SU-DHL-6 (cell line): ENCODE measurements around the gene HOMER2.

ENCODE experiments used
- H2AFZ ChIP-seq: fragments of 200-600 bp; sonication (generic); 2 replicates; pipeline ENCODE4 v1.6.1; 2014; ENCODE audit warnings: low read depth, mild to moderate bottlenecking, moderate library complexity, mixed read lengths, antibody characterized with exemption, low read length; ENCODE audit not compliant: severe bottlenecking
- H3F3A ChIP-seq: fragments of 200-600 bp; shearing (Covaris generic); 2 replicates; pipeline ENCODE4 v1.6.0; 2016; ENCODE audit warnings: antibody characterized with exemption, mild to moderate bottlenecking; ENCODE audit not compliant: insufficient read depth
- H3K27ac ChIP-seq: fragments of 200-600 bp; sonication (generic); 2 replicates; pipeline ENCODE4 v1.5.1; 2016; ENCODE audit warnings: low read depth, mild to moderate bottlenecking, low read length, moderate library complexity, mixed read lengths
- H3K27me3 ChIP-seq: fragments of 200-600 bp; sonication (generic), shearing (Covaris generic); 2 replicates; pipeline ENCODE4 v1.6.0; 2014; ENCODE audit warnings: mild to moderate bottlenecking, low read length
- H3K36me3 ChIP-seq: fragments of 200-600 bp; sonication (generic); 2 replicates; pipeline ENCODE4 v1.6.1; 2014; ENCODE audit warnings: mild to moderate bottlenecking, low read length, mixed read lengths
- H3K4me2 ChIP-seq: fragments of 300-600, 200-600 bp; shearing (Covaris generic), sonication (generic); 2 replicates; pipeline ENCODE4 v1.6.0; 2014; ENCODE audit warnings: low read length, low read depth, mild to moderate bottlenecking; ENCODE audit not compliant: poor library complexity, severe bottlenecking
- H3K4me3 ChIP-seq: fragments of 200-600 bp; sonication (generic); 2 replicates; pipeline ENCODE4 v1.5.1; 2014; ENCODE audit warnings: antibody characterized with exemption, low read length, mild to moderate bottlenecking, mixed read lengths; ENCODE audit not compliant: insufficient read depth, poor library complexity, severe bottlenecking
- H3K79me2 ChIP-seq: fragments of 200-600 bp; sonication (generic); 2 replicates; pipeline ENCODE4 v1.6.1; 2014; ENCODE audit warnings: mild to moderate bottlenecking, low read length, moderate library complexity; ENCODE audit not compliant: insufficient read depth
- H3K9ac ChIP-seq: fragments of 200-600 bp; sonication (generic); 2 replicates; pipeline ENCODE4 v1.7.0; 2014; ENCODE audit warnings: mild to moderate bottlenecking, low read length
- H3K9me2 ChIP-seq: fragments of 200-600 bp; sonication (generic); replicated peaks from 2 replicates; pipeline ENCODE4 v1.6.1; 2014; ENCODE audit warnings: low read length; ENCODE audit not compliant: insufficient read depth
- H3K9me3 ChIP-seq: fragments of 200-600 bp; sonication (generic); 2 replicates; pipeline ENCODE4 v1.6.1; 2014; ENCODE audit warnings: low read length, mixed read lengths; ENCODE audit not compliant: insufficient read depth
- H4K20me1 ChIP-seq: fragments of 200-600 bp; sonication (generic); 2 replicates; pipeline ENCODE4 v1.6.1; 2014; ENCODE audit warnings: low read depth, mild to moderate bottlenecking, antibody characterized with exemption, low read length, moderate library complexity, mixed read lengths
- CTCF ChIP-seq: fragments of 200-600 bp; sonication (generic); IDR thresholded peaks from one replicate; pipeline ENCODE4 v1.5.1; 2017; ENCODE audit warnings: antibody characterized with exemption, mild to moderate bottlenecking, low read length, moderate library complexity; ENCODE audit not compliant: insufficient read depth, poor library complexity, severe bottlenecking
- EZH2phosphoT487 ChIP-seq: fragments of 200-600 bp; sonication (generic), shearing (Covaris generic); conservative IDR thresholded peaks from 2 replicates; pipeline ENCODE4 v1.6.1; 2018; ENCODE audit warnings: mild to moderate bottlenecking, antibody characterized with exemption, low read length, moderate library complexity, mixed read lengths

The HOMER2 gene

DNA sequence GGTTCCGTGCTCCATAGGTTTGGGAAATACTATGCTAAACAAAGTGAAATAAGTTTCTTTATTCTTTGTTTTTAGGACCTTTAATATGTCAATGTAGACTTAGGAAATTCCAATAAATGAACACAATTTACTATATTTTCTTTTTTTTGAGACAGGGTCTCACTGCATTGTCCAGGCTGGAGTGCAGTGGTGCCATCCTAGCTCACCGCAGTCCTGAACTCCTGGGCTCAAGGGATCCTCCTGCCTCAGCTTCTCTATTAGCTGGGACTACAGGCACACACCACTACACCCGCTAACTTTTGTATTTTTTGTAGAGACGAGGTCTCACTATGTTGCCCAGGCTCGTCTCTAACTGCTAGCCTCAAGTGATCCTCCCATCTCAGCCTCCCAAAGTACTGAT lies 12.4 kb upstream of the HOMER2 start:
- Histone ChIP-seq H3K4me2 (no peak overlapping the region), H3K9ac (no peak overlapping the region), H3F3A (no peaks in the 10 kb centered on the region), H3K9me2 (no peaks in the 10 kb centered on the region), H4K20me1 (no peaks in the 10 kb centered on the region), H3K9me3 (no peaks in the 10 kb centered on the region), H3K36me3 (no peaks in the 10 kb centered on the region), H3K4me3 (no peak overlapping the region), H3K27ac (no peak overlapping the region), H2AFZ (no peak overlapping the region), H3K79me2 (no peaks in the 10 kb centered on the region), H3K27me3 (no peaks in the 10 kb centered on the region)
- TF ChIP-seq EZH2phosphoT487 (no peak), CTCF (no peak)

DNA sequence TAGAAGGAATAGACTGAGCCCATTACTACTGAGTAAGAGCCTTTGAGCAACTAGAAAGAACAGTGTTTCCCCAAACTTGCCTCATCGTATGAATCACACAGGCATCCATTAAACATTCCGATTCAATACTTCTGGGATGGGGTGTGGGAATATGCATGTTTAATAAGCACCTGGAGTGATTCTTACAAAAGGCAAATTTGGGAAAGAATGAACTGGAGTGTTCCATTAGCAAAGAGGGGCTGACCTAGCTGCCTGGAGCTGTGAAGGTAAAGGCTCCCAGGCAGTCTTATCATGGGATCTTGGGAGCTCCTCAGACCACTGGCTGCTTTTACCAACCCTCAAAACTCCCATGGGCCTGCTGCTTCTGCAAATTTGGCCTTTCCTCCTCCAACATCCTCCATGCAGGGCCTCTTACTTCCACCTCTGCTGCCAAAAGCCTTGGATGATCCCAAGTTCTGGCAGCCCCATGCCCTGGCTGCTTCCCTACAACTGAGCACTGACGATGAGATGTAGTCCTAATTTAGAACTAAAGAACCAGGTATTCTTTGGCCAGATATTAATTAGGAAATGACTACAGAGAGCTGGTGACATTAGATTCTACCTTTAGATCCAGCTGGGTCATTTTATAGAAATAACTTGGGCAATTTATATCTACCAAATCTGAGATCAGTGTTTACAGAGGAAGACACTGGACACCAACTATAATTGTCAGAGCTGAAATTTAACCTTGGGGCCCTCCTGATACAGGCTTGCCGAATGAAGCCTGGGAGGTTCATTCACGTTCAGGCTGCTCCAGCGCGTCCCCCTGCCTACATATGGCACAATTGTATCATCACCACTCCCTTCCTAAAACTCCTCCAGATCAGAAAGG lies 11.2 kb upstream of the HOMER2 start:
- H3K9me2 ChIP-seq = no peaks in the 10 kb centered on the region
- no peaks in the 10 kb centered on the region for H3K27me3 ChIP-seq
- H3K4me2 ChIP-seq = no peak overlapping the region
- H2AFZ ChIP-seq = no peak overlapping the region
- H3K4me3 ChIP-seq = no peak overlapping the region
- no peaks in the 10 kb centered on the region for H3K9me3 ChIP-seq
- no peaks in the 10 kb centered on the region for H3K79me2 ChIP-seq
- H3F3A ChIP-seq = no peaks in the 10 kb centered on the region
- no peaks in the 10 kb centered on the region for H4K20me1 ChIP-seq
- H3K9ac ChIP-seq = no peak overlapping the region
- H3K36me3 ChIP-seq = no peaks in the 10 kb centered on the region
- no peak overlapping the region for H3K27ac ChIP-seq
- TF ChIP-seq CTCF = no peak
- no peak for TF ChIP-seq EZH2phosphoT487

DNA sequence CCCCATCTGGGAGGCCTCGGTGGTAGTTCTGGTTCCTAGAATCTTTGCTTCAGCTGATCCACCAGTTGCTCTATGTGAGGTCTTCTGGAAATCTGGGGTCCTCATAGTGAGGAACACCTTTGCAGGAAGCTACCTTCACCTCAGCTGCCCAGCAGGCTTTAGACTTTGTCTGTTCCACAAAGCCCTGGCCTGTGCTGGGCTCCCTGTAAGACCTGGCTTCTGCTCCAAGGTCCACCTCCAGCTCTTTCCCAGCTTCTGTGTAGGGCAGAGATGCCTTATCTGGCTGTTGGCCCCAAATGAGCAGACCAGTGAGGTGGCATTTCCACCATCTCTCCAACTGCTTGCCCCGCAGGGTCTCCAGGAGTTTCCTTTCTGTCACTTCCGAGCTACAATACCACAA lies 8.2 kb upstream of the HOMER2 start:
- no peaks in the 10 kb centered on the region for H3F3A ChIP-seq
- H3K4me3 ChIP-seq = no peak overlapping the region
- H3K36me3 ChIP-seq = no peaks in the 10 kb centered on the region
- H4K20me1 ChIP-seq = no peaks in the 10 kb centered on the region
- H3K9me3 ChIP-seq = no peaks in the 10 kb centered on the region
- H2AFZ ChIP-seq = no peak overlapping the region
- H3K79me2 ChIP-seq = no peaks in the 10 kb centered on the region
- no peak overlapping the region for H3K4me2 ChIP-seq
- H3K9ac ChIP-seq = no peak overlapping the region
- H3K27ac ChIP-seq = no peak overlapping the region
- no peaks in the 10 kb centered on the region for H3K27me3 ChIP-seq
- TF ChIP-seq EZH2phosphoT487 = no peak
- TF ChIP-seq CTCF = no peak
- H3K9me2 ChIP-seq = no peaks in the 10 kb centered on the region
